ENCODE results near the gene GAS6. TPM values are rescaled to one million over a fixed set of nuclear protein-coding genes. Genes with fewer than 3 reads are reported as not detected.

GAS6 gene
- total RNA-seq, 1 donor from 2014 or later, result 215 TPM

DNA sequence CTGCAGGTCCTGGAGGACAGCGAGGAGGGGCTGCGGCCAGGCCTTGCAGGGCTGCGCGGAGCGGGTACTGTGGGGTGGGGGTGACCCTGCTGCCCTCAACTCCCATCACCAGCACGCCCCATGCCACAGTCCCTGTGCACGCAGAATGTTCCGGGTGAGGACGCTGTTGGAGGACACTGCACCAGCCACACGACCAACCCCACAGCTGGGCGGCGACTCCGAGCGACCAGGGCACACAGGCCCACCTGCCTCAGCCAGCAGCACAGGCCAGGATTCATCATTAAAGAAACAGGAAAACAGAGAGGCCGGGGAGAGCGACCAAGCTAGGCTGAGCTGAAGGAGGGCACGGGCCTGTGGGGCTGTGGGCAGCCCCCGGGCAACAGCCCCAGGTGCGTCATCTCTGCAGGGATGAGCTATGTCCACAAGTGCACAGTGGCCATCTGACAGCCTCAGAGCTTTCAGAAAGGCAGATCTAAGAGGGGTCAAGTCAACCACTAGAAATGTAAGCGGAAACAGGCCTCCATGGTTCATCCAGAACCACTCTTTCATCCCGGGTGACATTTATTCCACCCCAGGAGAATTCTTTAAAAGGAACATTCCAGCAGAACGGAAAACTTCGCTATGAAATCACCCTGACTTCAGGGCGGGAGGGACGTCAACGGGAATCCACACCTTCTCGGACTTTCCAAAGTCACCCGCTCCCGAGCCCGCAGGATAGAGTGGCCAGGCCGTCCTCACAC is 1.5 kb downstream of the GAS6 start:
- Histone ChIP-seq H3K9me3 (no peaks in the 10 kb centered on the region), H3K27me3 (no peaks in the 10 kb centered on the region), H3K27ac (peak overlapping the region; percentile 95), H3K4me1 (peaks cover 50% of the 10 kb centered on the region), H3K4me3 (peak overlapping the region; percentile 63 to 98), H3K36me3 (no peaks in the 10 kb centered on the region)
- intact Hi-C loops (cut with DNase I), result loop anchor here (10.0 kb wide), 1 partner anchor 62 kb away; no protein-coding TSS in a partner anchor
- DNase-seq (ENCODE audit: extremely low spot score in 2 of 2), result no peak
- TF ChIP-seq POLR2A (IDR thresholded peaks at IDR 0.05) (no peak), POLR2AphosphoS5 (IDR thresholded peaks at IDR 0.05; ENCODE audit: insufficient read depth in 1 of 2, low read depth in 1 of 2) (no peak)
- TF ChIP-seq, protein P1, sequence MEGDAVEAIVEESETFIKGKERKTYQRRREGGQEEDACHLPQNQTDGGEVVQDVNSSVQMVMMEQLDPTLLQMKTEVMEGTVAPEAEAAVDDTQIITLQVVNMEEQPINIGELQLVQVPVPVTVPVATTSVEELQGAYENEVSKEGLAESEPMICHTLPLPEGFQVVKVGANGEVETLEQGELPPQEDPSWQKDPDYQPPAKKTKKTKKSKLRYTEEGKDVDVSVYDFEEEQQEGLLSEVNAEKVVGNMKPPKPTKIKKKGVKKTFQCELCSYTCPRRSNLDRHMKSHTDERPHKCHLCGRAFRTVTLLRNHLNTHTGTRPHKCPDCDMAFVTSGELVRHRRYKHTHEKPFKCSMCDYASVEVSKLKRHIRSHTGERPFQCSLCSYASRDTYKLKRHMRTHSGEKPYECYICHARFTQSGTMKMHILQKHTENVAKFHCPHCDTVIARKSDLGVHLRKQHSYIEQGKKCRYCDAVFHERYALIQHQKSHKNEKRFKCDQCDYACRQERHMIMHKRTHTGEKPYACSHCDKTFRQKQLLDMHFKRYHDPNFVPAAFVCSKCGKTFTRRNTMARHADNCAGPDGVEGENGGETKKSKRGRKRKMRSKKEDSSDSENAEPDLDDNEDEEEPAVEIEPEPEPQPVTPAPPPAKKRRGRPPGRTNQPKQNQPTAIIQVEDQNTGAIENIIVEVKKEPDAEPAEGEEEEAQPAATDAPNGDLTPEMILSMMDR (IDR thresholded peaks at IDR 0.05), result no peak

DNA sequence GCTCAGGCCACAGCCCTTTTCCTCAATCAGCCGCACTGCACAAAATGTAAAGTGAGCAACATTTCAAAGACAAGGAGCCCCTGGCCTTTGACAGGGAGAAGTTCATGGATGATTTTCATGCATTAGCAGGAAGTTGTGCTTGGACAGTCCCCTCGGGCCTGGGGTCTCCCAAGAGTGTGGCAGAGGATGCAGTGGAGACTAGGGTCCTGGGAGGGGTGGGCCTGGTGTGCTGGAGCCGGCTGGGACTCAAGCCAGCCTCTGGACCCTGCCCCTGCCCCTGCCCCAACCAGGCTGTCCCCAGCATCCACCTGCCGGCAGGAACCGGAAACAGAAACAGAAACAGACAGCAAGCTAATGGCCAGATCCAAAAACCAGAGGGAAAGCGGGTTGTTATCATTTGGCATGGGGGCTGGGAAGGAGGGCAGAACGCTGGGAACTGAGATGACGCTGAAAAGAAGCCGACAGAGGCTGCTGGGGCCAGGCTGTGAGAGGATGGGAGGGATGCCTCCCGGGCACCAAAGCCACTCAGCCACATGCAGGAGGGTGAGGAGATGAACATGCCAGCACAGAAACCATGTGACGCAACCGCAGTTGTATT is 2.3 kb downstream of the GAS6 start:
- Histone ChIP-seq H3K36me3 (no peaks in the 10 kb centered on the region), H3K9me3 (no peaks in the 10 kb centered on the region), H3K27ac (peak overlapping the region; percentile 95), H3K4me1 (peaks cover 58% of the 10 kb centered on the region), H3K4me3 (peak overlapping the region in 1 of 2 donors; percentile 63), H3K27me3 (no peaks in the 10 kb centered on the region)
- no peak for DNase-seq (ENCODE audit: extremely low spot score in 2 of 2)
- intact Hi-C loops (cut with DNase I), result loop anchor here (10.0 kb wide), 1 partner anchor 63 kb away; no protein-coding TSS in a partner anchor
- TF ChIP-seq, protein P1 (IDR thresholded peaks at IDR 0.05), result no peak
- TF ChIP-seq POLR2A (IDR thresholded peaks at IDR 0.05) (no peak), POLR2AphosphoS5 (IDR thresholded peaks at IDR 0.05; ENCODE audit: insufficient read depth in 1 of 2, low read depth in 1 of 2) (no peak)

DNA sequence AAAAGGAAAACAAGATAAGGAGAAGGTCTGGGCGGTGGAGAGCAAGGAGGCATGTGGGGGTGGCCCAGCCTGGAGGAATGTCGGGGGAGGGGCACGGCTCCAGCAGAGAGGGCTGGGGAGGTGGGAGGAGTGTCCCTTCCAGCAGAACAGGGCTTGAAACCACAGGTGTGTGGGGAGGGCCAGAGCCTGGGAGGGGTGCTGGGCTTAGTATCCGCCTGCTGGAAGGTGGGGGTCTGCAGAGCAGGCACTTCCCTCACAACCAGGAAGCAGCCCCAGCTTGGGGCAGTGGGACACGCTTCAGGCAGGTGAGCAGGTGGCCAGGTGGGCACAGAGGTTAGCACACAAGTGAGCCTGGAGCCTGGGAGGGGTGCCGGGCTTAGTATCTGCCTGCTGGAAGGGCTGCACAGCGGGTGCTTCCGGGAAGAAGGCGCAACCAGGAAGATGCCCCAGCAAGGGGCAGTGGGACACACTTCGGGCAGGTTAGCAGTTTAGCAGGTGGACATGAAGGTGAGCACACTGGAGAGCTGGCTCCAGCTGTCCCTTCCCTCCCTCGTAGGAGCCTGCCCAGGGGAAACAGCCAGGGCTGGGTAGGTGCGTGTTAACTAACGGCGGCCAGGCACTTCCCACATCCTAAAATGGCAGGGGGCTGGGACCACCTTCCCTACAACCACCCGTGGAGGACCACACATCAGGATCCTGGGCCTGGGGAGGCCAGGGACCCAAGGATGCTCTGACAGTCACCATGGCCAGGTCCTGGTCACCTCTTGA is 3.0 kb downstream of the GAS6 start:
- Histone ChIP-seq H3K4me1 (peaks cover 65% of the 10 kb centered on the region), H3K27me3 (no peaks in the 10 kb centered on the region), H3K27ac (peak overlapping the region; percentile 95), H3K36me3 (no peaks in the 10 kb centered on the region), H3K9me3 (no peaks in the 10 kb centered on the region), H3K4me3 (peak overlapping the region; percentile 0 to 63)
- intact Hi-C loops (cut with DNase I), result loop anchor here (10.0 kb wide), 1 partner anchor 64 kb away; no protein-coding TSS in a partner anchor
- no peak for DNase-seq (ENCODE audit: extremely low spot score in 2 of 2)
- TF ChIP-seq, protein P1 (IDR thresholded peaks at IDR 0.05), result no peak
- TF ChIP-seq POLR2A (IDR thresholded peaks at IDR 0.05) (no peak), POLR2AphosphoS5 (IDR thresholded peaks at IDR 0.05; ENCODE audit: insufficient read depth in 1 of 2, low read depth in 1 of 2) (no peak)

DNA sequence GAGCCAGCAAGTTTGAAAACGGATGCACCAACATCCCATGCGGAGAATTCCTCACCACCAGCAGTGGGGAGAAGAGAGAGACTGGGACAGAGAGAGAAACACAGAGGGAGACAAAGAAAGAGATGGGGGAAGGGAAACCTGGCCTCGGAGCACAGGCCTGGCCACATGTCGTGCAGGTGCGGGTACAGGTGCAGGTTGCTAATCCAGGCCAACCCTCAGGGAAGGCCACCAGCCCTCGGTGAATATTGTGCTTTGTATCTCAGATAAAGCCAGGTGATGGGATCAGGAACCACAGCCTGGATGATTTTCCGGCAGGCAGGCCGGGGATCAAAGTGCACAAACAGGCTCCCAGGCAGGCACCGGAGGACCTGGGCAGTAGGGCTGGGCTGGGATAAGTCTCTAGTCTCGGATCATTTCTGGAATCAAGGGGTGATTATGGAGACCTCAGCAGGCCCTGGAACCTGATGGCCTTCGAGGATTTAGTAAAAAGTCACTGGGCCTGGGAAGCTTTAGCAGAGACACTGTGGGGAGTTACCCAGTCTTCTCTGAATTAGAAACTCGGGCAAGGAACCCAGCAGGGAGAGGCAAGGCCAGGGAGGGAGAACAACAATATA is 3.7 kb downstream of the GAS6 start:
- Histone ChIP-seq H3K36me3 (no peaks in the 10 kb centered on the region), H3K4me1 (peaks cover 68% of the 10 kb centered on the region), H3K4me3 (peak overlapping the region in 1 of 2 donors; percentile 0), H3K27me3 (no peaks in the 10 kb centered on the region), H3K27ac (peak overlapping the region; percentile 95), H3K9me3 (no peaks in the 10 kb centered on the region)
- intact Hi-C loops (cut with DNase I), result loop anchor here (10.0 kb wide), 1 partner anchor 65 kb away; no protein-coding TSS in a partner anchor
- no peak for TF ChIP-seq POLR2A (IDR thresholded peaks at IDR 0.05)
- TF ChIP-seq, protein P1 (IDR thresholded peaks at IDR 0.05), result no peak
- no peak for TF ChIP-seq POLR2AphosphoS5 (IDR thresholded peaks at IDR 0.05; ENCODE audit: insufficient read depth in 1 of 2, low read depth in 1 of 2)
- no peak for DNase-seq (ENCODE audit: extremely low spot score in 2 of 2)
